Body of pancreas (tissue), 4 donors: ENCODE measurements around the gene TEX26.

Experiments used
- POLR2A ChIP-seq, 3 donors: fragments of 450-650 bp; IDR thresholded peaks; one replicate each; pipeline ENCODE4 v1.6.1; 2016; ENCODE audit warnings: antibody characterized with exemption in 3 of 3, mild to moderate bottlenecking in 2 of 3
- TF ChIP-seq, protein P1 (sequence below), 7 experiments: fragments of 450-650 bp in 4 of 7; fragments of 200-600 bp in 3 of 7; sonication (generic) in 3 of 7; IDR thresholded peaks; one replicate each; pipeline ENCODE4 v1.5.1; 2016 to 2019; ENCODE audit warnings: antibody characterized with exemption in 7 of 7

DNA sequence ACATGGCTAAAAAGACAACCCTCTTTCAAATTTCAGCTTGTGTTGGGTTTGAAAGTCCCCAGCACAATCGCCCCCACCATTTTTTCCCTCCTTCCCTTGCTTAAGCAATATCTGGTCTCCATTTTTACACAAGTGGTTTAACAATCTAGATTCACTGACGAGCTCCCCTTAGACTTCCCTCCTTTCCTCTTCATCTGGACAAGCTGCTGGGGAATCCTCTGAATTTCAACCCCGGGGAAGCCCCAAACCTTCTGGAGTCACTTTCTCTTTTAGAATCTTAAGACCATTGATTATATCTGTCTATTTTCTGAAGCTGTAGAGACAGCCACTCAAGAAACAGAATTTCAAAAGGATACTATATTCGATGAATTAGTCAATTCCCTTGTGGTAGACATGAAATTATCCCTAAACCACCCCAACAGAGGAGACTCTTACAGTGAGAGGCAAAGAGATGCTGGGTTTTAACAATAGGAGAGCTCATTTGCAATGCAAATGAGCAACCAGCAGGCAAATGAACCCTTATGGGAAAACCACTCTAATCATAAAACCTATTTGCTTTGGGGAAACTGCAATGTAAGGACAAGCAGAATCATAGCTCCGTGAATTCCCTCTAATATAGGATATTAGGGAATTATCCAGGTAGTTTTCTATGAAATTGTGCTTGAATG lies 78.9 kb downstream of the TEX26 start:
- TF ChIP-seq, protein P1, sequence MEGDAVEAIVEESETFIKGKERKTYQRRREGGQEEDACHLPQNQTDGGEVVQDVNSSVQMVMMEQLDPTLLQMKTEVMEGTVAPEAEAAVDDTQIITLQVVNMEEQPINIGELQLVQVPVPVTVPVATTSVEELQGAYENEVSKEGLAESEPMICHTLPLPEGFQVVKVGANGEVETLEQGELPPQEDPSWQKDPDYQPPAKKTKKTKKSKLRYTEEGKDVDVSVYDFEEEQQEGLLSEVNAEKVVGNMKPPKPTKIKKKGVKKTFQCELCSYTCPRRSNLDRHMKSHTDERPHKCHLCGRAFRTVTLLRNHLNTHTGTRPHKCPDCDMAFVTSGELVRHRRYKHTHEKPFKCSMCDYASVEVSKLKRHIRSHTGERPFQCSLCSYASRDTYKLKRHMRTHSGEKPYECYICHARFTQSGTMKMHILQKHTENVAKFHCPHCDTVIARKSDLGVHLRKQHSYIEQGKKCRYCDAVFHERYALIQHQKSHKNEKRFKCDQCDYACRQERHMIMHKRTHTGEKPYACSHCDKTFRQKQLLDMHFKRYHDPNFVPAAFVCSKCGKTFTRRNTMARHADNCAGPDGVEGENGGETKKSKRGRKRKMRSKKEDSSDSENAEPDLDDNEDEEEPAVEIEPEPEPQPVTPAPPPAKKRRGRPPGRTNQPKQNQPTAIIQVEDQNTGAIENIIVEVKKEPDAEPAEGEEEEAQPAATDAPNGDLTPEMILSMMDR (IDR thresholded peaks at IDR 0.05) = no peak
- TF ChIP-seq POLR2A (IDR thresholded peaks at IDR 0.05) = no peak
